HG03039 (cell line): Measurements from ENCODE around the gene TMEM174.

Source experiments
- ATAC-seq: cut with Tn5 transposase; IDR thresholded peaks from one replicate; pipeline ENCODE4 v1.9.1; 2021; ENCODE audit warnings: mild to moderate bottlenecking, moderate library complexity; ENCODE audit not compliant: unreplicated experiment

The TMEM174 gene, protein sequence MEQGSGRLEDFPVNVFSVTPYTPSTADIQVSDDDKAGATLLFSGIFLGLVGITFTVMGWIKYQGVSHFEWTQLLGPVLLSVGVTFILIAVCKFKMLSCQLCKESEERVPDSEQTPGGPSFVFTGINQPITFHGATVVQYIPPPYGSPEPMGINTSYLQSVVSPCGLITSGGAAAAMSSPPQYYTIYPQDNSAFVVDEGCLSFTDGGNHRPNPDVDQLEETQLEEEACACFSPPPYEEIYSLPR

DNA sequence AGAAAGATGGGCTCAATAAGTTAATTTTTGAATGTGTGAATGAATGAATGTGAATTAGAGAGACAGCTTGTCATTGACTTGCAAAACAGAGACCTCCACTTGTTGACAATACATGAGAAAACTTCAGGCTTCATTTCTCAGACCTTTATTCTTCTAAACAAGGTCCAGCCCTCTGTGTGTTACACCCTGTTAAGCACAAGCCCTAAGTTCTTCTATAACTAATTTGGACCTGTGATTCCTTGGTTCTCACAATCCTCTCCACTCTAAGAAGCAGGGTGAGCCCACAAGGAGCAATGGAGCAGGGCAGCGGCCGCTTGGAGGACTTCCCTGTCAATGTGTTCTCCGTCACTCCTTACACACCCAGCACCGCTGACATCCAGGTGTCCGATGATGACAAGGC, at the start of gene TMEM174:
Gene TMEM174, plus strand, starts transcription at position 243 of the 400 bp plus-strand sequence. Its CDS starts 51 bp downstream, at position 294.
- ATAC-seq = no peak

DNA sequence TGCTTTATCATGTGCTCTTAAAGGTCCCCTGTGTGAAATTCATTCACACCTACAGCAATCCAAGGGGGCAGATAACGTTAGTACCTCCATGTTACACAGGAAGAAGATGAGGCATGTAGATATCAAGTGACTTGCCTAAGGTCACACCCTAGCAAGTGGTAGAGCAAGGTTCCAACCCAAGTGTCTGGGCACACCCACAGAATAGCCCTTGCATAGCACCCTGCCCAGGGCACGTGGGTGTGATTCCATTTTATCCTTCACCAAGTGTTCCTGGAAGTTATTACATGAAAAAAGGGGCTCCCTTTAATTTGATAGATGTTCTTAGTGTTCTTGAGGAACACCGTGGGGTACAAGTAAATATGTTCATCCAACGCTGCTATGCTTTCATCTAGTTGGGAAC, 47.7 kb upstream of the TMEM174 start:
- no peak for ATAC-seq

DNA sequence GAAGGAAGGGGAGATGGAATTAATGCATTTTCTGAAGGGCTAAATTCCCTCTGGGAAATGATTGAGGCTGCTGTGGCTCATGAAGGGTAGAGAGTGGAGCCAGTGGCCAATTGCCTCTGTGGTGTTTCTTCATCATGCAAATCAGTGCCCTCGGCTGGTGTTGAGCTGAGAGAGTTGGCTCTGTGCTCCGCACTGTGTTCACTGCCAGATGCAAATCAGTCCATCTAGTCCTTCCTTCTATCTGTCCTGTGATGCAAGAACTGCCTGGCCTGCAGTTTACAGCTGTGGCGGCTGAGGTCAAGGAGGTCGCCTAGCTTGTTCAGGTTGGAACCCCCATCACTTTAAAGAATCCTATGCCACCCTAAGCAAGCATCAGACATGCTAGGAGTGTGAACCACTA, 46.6 kb upstream of the TMEM174 start:
- ATAC-seq = no peak

DNA sequence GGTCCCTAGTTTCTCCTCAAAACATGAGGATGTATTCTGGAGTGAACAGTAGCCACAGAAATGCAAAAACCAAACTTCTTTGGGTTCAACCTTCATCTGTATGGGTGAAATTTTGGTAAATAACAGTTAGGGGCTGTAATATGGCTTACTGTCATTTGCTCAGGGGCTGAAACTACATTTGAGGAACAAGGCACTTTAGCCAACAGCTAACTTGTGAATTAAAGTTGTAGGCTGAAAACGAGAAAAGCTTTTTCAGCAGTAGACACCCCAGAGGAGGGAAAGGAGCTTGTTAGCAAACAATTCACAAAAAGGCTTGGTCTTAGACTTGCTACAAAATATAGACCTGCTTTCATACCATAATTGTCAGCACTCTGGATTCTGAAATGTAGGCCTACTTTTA, 46.0 kb upstream of the TMEM174 start:
- ATAC-seq = no peak

DNA sequence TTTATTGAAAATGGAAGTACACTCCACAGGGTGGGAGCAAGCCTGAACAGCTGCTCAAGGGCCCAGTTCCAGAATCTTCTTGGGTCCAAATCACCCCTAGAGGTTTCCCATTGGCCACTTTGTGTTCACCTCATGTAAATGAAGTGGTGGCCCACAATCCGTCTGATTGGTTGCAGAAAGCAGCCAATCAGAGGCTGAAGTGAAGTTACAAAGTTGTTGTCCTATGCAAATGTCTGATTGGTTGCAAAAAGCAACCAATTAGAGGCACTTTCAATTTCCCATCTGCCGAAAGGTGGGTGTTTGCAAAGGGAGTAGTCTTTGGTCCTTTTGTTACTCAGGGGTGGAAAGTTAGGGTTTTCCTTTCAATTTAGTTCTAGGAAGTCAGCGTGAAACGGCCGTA, 43.9 kb upstream of the TMEM174 start:
- ATAC-seq = no peak

DNA sequence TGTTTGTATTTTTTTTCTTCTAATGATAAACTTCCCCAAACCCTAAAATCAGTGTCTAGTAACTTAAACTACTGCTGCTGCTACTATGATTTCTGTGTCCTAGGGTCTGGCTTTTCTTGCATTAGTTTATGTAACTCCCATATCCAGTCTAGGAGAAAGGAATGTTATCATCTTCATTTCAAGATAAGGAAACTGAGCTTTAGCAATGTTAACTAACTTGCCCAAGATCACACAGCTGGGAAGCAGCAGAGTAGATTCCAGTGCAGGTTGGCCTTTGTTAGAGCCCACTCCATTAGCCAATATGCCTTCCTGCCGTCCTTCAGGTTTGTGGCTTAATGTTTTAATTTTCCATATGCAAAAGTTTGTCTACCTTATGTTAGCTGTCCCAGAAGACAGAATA, 42.2 kb upstream of the TMEM174 start:
- no peak for ATAC-seq

DNA sequence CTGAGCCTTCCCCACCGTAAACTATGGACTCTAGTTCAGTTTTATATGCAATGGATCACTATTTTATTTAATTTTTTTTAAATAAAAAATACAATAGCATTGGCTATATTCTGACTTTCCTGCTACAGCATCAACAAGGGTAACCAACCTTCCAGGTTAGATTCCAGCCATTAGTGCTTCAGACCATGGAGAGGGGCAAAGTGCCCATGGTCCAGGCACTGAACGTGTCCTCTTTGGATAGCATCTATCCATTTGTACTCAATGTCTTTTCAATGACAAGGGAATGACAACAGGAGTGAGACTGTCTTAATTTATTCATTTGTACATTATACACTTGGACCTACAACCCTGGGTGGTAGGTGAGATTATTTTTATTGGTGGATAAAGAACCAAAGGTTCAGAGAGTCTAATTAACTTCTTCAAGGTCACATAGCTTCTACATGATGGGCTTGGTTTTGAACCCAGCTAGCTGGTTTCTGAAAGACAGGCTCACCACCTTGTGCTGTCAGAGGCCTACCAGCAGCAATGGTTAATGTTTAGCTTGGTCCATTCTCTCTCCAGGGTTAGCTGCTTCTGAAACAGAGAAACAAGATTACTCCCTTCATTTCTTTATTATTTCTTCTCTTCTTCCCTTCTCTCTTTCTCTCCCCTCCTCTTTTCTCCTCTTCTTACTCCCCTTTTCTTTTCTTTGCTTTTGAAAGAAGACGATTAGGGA, 41.1 kb upstream of the TMEM174 start:
- ATAC-seq = no peak

DNA sequence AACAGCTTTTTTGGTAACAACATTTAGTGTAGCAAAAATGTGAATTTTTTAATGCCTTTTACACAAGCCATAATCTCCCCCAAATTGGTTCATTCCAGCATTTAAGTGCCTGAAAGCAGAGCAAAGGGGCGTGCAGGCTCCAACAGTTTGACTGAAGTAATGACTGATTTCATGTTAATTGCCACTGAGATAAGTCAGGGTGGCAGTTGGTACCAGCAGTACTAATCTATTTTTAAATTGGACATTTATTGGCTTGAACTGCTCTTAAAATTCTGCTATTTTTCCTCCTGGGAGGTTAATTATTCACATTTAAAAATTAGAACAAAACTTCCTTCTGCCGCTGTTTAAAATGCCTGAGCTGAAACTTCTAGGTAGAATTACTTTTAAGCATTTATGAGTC, 40.2 kb upstream of the TMEM174 start:
- ATAC-seq = no peak

DNA sequence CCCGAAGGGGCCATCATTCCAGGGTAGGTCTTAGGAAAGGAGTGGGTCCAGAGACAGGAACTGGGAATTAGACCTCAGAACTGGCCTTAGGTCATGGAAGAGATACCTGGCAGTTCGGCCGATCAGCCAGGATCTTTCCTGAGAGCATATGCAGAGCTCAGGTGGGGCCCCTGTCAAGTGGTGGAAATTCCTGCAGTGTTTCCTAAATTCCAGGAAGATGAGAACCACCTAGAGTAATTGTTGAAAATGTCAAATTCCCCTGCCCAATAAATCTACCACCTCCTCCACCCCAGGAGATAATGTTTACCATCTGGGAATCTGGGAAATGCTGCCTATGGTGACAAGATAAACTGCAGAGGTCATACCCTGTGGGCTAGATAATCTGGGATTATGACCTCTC, 38.0 kb upstream of the TMEM174 start:
- no peak for ATAC-seq

DNA sequence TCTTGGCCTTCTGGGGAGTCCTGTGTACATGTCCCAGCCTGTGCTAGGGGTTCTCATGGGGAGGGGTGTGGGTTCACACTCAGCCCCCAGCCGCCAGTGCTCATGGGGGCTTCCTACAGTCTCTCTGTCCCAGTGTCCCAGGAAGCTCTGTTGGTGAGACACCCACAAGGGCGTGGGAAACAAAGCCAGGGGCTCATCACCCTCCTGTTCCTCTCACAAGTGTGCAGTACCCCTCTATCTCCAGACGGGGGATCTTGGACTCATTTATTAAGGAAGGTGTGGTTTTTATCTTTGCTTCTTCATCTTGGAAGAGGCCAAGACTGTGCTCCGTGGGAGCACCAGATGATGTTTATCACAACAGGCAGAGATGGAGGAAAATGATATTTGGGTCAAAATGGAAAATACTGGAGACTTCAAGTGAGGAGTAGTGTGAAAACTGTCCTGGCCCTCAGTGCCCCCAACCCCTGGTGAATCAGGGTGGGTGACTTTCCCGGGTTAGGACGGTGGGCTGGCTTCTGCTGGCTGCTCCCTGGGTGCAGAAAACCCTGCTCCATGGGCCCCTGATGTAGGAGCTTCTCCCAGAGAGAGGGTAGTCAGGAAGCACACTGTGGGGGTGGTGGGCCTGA, 37.5 kb upstream of the TMEM174 start:
- no peak for ATAC-seq

DNA sequence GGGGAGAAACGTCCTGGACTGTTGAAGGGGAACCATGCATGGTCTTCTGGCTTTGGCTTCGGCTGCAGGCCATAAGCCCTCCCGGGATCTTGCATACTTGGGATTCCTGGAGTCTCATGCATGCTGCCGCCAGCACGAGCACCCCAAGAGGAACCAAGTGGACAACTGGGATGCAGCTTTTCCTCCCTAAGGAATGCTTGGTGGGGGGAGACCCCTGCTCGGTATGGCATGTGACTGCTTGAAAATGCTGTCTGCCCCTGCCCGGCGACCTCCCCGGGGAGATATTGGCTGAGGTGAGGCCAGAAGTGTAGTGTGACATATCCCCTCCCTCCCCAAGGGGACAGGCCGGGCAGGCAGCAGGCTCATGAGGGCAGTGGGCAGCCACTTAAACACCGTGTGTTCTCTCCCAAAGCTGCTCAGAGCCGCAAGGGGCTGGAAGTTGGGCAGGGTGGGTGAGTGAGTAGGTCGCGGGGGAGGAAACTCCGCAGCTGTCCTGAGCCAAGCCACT, 36.9 kb upstream of the TMEM174 start:
- no peak for ATAC-seq

DNA sequence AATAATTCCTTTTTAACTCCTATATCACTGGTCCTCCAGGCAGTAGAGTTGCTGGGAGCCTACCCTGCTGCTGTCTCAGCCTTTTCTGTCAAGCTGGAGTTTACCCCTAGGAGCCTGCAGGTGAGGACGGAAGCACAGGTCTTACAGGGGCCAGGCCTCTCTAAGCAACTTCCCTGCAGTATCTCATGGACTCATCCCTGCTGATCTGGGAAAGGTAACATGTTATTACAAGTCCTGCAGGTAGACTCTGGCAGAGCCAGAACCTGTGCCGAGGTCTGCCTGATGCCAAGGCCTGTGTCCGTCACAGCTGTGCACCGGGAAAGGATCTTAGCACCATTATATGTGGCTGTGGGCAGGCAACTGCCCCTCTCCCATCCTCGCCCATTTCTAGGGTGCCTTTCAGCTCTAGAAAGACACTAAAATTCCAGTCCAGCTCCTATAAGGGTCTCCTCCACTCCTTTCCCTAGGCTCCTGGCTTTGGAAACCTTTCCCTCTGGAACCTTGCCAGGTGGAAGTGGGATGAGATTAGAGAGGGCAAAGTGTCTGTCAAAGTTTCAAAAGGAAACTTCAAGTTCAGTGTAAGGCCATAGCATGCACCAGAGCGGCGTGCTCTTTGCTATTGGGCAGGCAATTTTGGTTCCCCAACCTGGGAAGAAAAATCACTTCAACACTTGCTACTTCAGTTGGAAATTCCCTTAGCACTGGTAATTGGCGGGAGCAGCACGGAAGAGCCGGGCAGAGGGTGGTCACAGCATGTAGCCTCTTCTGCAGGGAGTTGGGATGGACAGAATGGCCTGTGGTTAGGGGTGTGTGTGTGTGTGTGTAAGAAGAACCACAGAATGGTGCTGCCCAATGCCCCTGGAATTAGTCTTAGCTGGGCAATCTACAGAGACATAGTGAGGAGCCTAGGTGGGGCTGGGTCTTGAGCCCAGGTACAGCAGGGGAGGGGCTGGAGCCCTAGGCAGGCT, 35.1 kb upstream of the TMEM174 start:
- ATAC-seq = no peak

DNA sequence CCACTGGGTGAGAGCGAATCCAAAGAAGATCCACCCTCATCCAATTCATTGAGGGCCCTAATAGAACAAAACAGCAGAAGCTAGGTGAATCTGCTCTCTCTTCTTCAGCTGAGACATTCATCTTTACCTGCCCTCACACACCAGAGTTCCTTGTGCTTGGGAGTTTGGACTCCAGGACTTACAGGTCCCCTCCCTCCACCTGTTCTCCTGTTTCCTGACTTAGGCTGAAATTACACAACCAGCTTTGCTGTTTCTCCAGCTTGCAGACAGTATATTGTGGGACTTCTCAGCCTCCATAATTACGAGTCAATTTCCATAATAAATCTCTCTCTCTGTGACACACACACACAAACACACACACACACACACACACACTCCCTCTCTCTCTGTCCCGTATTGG, 33.5 kb upstream of the TMEM174 start:
- ATAC-seq = no peak

DNA sequence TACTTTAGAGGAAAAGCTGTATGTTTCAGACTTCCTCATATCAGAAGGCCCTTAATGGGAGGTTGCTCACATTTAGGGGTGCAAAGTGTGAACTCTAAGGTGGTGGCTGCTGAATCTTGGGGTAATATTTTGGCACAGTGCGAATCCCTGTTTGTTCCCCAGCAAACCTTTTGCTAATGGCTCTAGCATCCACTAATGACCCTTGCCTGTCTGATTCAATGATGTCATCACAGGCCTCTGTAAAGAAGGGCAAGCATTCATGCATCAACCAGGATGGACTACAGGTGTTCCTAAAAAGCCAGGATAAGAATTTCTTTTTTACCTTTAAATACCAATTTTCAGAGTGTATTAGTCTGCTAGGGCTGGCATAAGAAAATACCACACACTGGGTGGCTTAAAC, 32.2 kb upstream of the TMEM174 start:
- no peak for ATAC-seq

DNA sequence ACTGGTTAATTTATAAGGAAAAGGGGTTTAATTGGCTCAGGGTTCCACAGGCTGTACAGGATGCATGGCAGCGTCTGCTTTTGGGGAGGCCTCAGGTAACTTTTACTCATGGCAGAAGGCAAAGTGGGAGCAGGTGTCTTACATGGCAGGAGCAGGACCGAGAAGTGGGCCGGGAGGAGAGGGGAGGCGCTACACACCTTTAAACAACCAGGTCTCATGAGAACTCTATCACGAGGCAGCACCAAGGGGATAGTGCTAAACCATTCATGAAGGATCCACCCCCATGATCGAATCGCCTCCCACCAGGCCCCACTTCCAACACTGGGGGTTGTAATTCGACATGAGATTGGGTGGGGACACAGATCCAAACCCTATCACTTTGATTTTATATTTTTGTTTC, 31.0 kb upstream of the TMEM174 start:
- no peak for ATAC-seq

DNA sequence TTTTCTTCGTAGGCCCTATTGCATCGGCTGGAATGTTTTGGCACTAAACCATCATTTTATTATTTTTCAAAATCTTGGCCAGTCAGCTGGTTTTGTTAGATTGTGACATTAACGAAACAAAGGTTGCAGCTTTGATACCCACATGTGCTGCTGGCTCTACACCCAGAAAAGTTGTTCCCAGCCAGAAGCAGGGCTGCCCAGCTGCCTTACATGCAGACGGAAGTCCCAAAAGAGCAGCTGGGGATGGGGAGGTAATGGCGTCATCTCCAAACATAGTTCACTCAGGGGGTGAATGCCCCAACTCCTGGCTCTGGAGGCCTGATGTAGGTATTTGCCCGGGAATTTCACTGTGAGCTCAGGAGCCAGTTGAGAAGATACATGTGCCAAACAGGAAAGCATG, 29.3 kb upstream of the TMEM174 start:
- ATAC-seq = no peak

DNA sequence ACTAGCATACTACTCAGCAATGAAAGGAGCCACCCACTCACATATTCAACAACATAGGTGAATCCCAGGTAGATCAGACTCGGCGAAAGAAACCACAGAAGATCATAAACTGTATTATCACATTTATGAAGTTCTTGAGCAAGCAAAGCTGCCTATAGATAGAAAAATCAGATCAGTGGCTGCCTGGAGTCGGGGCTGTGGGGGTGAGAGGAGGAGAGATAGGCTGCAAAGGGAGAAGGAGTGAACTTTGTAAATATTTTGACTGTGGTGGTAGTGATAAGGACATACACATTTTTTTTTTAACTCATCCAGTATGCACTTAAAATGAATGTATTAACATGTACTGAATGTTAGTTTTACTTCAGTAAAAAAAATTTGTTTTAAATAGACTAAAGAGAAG, 23.5 kb upstream of the TMEM174 start:
- no peak for ATAC-seq

DNA sequence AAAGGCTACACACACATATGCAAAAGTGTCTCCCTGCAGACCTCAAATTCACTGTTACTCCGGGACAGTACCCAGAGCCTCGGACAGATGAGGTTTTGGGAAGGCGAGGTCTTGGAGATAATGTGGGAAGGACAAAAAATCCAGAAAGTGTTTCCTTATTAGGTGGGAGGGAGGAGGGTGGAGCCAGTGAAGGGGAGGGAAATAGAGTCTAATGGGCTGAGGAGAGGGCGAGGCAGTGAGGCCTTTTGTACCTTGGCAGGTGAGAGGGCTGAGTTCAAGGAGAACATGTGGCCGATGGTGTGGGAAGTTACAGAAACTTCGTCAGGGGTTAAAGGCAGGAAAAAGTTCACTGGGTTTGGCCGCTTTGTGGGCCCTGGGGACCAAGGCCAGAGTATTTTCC, 22.1 kb upstream of the TMEM174 start:
- ATAC-seq = no peak

DNA sequence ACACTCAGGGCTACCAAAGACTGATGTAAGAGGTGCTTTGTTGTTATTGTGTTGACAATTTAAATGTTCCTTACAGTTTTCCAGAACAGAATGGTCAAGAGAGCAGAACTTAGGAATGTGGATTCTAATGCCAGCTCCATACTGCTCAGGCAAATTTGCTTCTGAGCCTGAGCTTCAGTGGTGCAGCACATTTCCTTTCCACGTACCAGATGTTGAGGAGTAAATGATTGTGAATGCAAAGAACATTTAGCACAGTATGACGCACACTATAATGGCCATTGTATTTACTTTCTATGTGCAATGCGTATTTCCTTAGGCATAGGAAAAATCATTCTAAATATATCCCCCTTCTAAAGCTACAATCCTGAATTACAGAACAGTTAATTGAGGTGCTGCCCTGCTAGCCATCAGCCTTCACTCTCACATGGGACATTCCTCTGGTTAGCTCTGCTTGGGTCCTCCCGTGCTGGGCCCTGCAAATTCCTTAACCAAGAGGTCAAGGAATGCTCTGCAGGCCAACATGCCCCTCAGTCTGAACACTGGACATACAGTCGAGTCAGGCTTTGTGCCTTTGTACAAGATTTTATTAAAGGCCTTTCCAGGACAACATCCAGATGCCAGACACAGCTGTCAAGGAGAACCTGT, 21.1 kb upstream of the TMEM174 start:
- no peak for ATAC-seq
